Activated naive CD8-positive, alpha-beta T cell treated with anti-CD3 and anti-CD28 coated beads for 36 hours (primary cell): ENCODE results near the gene THAP3. TPM values are rescaled to one million over a fixed set of nuclear protein-coding genes. Genes with fewer than 3 reads are reported as not detected.

Experiments used
- DNase-seq: peaks from one replicate; pipeline ENCODE4 v3.0.0; 2021
- H3K27ac Mint-ChIP-seq: one replicate; pipeline ENCODE4 v1.8.0; 2022; ENCODE audit warnings: mild to moderate bottlenecking, moderate library complexity, mixed read lengths
- H3K27me3 Mint-ChIP-seq: one replicate; pipeline ENCODE4 v1.8.0; 2022; ENCODE audit warnings: mild to moderate bottlenecking, mixed read lengths
- H3K36me3 Mint-ChIP-seq: one replicate; pipeline ENCODE4 v1.8.0; 2021; ENCODE audit warnings: mild to moderate bottlenecking, mixed read lengths
- H3K4me1 Mint-ChIP-seq: one replicate; pipeline ENCODE4 v1.8.0; 2021; ENCODE audit warnings: mixed read lengths
- H3K4me3 Mint-ChIP-seq: one replicate; pipeline ENCODE4 v1.8.0; 2022; ENCODE audit warnings: mild to moderate bottlenecking, moderate library complexity, mixed read lengths
- H3K9me3 Mint-ChIP-seq: one replicate; pipeline ENCODE4 v1.8.0; 2022; ENCODE audit warnings: mixed read lengths
- total RNA-seq, 2 experiments: library from RNA; stranded (reverse); gene quantifications; one replicate each; pipeline ENCODE4 v1.2.3, GENCODE V29; 2021

The THAP3 gene, protein sequence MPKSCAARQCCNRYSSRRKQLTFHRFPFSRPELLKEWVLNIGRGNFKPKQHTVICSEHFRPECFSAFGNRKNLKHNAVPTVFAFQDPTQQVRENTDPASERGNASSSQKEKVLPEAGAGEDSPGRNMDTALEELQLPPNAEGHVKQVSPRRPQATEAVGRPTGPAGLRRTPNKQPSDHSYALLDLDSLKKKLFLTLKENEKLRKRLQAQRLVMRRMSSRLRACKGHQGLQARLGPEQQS
- total RNA-seq = 10 to 100 TPM; 16.2 to 16.4 TPM

- Mint-ChIP-seq H3K27me3 (no peaks in the 10 kb centered on the region), H3K36me3 (peaks cover 21% of the 10 kb centered on the region), H3K4me1 (peaks cover 23% of the 10 kb centered on the region), H3K4me3 (peak within 1 kb of the TSS; percentile 89), H3K9me3 (no peaks in the 10 kb centered on the region), H3K27ac (peak within 1 kb of the TSS; percentile 72)
- DNase-seq = peak; percentile 89
Observed at GRCh38 chr1:6624710-6625583, at the start of gene THAP3. TSS of gene THAP3 (plus strand) at chr1:6624868. CDS start at chr1:6625219, 351 bp downstream.

- Mint-ChIP-seq H3K4me1 (peaks cover 24% of the 10 kb centered on the region), H3K27me3 (no peaks in the 10 kb centered on the region), H3K27ac (no peak overlapping the region), H3K9me3 (no peaks in the 10 kb centered on the region), H3K36me3 (peaks cover 4% of the 10 kb centered on the region), H3K4me3 (no peak overlapping the region)
- no peak for DNase-seq
Observed at GRCh38 chr1:6577831-6578525, 46.7 kb upstream of the THAP3 start.

- Mint-ChIP-seq H3K27ac (peak overlapping the region; percentile 93), H3K9me3 (no peaks in the 10 kb centered on the region), H3K4me3 (peak overlapping the region; percentile 95), H3K4me1 (peaks cover 24% of the 10 kb centered on the region), H3K36me3 (peaks cover 4% of the 10 kb centered on the region), H3K27me3 (no peaks in the 10 kb centered on the region)
- no peak for DNase-seq
Observed at GRCh38 chr1:6578624-6579373, 45.9 kb upstream of the THAP3 start.

DNA sequence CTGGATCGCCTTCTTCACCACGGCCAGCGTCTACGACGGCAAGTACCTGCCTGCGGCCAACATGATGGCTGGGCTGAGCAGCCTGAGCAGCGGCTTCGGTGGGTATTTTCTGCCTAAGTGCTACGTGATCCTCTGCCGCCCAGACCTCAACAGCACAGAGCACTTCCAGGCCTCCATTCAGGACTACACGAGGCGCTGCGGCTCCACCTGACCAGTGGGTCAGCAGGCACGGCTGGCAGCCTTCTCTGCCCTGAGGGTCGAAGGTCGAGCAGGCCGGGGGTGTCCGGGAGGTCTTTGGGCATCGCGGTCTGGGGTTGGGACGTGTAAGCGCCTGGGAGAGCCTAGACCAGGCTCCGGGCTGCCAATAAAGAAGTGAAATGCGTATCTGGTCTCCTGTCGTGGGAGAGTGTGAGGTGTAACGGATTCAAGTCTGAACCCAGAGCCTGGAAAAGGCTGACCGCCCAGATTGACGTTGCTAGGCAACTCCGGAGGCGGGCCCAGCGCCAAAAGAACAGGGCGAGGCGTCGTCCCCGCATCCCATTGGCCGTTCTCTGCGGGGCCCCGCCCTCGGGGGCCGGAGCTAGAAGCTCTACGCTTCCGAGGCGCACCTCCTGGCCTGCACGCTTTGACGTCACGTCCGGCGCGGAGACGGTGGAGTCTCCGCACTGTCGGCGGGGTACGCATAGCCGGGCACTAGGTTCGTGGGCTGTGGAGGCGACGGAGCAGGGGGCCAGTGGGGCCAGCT is 45.1 kb upstream of the THAP3 start, which contains the start of gene ZBTB48:
Gene ZBTB48, plus strand, starts transcription at position 621 of the 745 bp plus-strand sequence. CDS start 616 bp downstream, outside the sequence.
- DNase-seq = peak; percentile 99
- peak within 1 kb of the TSS; percentile 95 for H3K4me3 Mint-ChIP-seq
- H3K36me3 Mint-ChIP-seq = peaks cover 4% of the 10 kb centered on the region
- no peaks in the 10 kb centered on the region for H3K27me3 Mint-ChIP-seq
- H3K9me3 Mint-ChIP-seq = no peaks in the 10 kb centered on the region
- peaks cover 25% of the 10 kb centered on the region for H3K4me1 Mint-ChIP-seq
- peak within 1 kb of the TSS; percentile 93 for H3K27ac Mint-ChIP-seq

DNA sequence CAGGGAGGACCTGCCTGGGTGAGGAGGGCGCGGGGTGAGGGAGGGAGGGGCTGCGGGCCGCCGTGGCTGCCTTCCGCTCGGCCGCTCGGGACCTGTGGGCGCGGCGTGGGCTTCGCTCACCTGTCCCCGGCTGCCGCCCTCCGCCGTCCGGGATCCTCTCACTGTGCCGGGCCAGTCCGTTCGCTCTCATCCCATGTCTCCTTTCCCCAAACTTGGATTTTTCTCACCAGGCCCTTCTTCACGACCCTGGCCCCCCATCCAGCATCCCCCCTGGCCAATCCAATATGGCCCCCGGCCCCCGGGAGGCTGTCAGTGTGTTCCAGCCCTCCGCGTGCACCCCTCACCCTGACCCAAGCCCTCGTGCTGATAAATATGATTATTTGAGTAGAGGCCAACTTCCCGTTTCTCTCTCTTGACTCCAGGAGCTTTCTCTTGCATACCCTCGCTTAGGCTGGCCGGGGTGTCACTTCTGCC is 44.5 kb upstream of the THAP3 start:
- Mint-ChIP-seq H3K27me3 (no peaks in the 10 kb centered on the region), H3K9me3 (no peaks in the 10 kb centered on the region), H3K4me3 (peak overlapping the region; percentile 95), H3K27ac (peak overlapping the region; percentile 93), H3K36me3 (peaks cover 4% of the 10 kb centered on the region), H3K4me1 (peaks cover 31% of the 10 kb centered on the region)
- DNase-seq = no peak

- no peak for DNase-seq
- Mint-ChIP-seq H3K4me3 (peak overlapping the region; percentile 95), H3K27me3 (no peaks in the 10 kb centered on the region), H3K4me1 (peaks cover 31% of the 10 kb centered on the region), H3K9me3 (no peaks in the 10 kb centered on the region), H3K27ac (peak overlapping the region; percentile 89), H3K36me3 (peaks cover 4% of the 10 kb centered on the region)
Observed at GRCh38 chr1:6580593-6581409, 43.9 kb upstream of the THAP3 start.

DNA sequence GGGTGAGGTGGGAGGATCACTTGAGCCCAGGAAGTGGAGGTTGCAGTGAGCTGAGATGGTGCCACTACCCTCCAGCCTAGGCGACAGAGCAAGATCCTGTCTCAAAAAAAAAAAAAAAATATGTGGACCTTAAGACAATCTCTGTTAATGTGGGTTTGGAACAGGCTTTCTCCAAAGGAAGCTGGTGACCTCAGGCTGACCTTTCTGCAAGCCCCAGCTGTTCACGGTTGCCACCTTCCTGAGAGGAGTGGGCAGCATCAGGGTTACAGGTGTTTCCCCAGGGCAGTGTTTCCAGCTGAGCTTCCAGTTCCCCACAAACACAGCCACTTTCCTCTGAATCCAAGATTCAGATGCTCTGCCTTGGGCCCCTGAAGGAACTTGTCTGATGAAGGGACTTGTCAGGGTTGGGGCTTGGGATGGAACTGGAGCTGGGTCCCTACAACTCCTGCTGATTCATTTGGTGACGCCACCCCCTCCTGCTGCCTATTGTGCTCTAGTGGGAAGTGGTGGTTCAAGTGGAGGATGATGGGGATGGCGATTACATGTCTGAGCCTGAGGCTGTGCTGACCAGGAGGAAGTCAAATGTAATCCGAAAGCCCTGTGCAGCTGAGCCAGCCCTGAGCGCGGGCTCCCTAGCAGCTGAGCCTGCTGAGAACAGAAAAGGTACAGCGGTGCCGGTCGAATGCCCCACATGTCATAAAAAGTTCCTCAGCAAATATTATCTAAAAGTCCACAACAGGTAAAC is 42.9 kb upstream of the THAP3 start:
- Mint-ChIP-seq H3K4me1 (peaks cover 34% of the 10 kb centered on the region), H3K9me3 (no peaks in the 10 kb centered on the region), H3K4me3 (peak overlapping the region; percentile 95), H3K36me3 (peaks cover 4% of the 10 kb centered on the region), H3K27ac (peak overlapping the region; percentile 38), H3K27me3 (no peaks in the 10 kb centered on the region)
- DNase-seq = no peak

GRCh38 chr1:6582370-6582769 is 42.3 kb upstream of the THAP3 start:
- DNase-seq = no peak
- H3K9me3 Mint-ChIP-seq = no peaks in the 10 kb centered on the region
- H3K27ac Mint-ChIP-seq = peak overlapping the region; percentile 7
- H3K27me3 Mint-ChIP-seq = no peaks in the 10 kb centered on the region
- peaks cover 4% of the 10 kb centered on the region for H3K36me3 Mint-ChIP-seq
- peaks cover 35% of the 10 kb centered on the region for H3K4me1 Mint-ChIP-seq
- peak overlapping the region; percentile 4 for H3K4me3 Mint-ChIP-seq

- H3K27ac Mint-ChIP-seq = no peak overlapping the region
- no peaks in the 10 kb centered on the region for H3K27me3 Mint-ChIP-seq
- no peaks in the 10 kb centered on the region for H3K9me3 Mint-ChIP-seq
- no peak overlapping the region for H3K4me3 Mint-ChIP-seq
- no peak for DNase-seq
- H3K36me3 Mint-ChIP-seq = peaks cover 6% of the 10 kb centered on the region
- H3K4me1 Mint-ChIP-seq = peaks cover 33% of the 10 kb centered on the region
Observed at GRCh38 chr1:6584126-6585080, 40.3 kb upstream of the THAP3 start.

DNA sequence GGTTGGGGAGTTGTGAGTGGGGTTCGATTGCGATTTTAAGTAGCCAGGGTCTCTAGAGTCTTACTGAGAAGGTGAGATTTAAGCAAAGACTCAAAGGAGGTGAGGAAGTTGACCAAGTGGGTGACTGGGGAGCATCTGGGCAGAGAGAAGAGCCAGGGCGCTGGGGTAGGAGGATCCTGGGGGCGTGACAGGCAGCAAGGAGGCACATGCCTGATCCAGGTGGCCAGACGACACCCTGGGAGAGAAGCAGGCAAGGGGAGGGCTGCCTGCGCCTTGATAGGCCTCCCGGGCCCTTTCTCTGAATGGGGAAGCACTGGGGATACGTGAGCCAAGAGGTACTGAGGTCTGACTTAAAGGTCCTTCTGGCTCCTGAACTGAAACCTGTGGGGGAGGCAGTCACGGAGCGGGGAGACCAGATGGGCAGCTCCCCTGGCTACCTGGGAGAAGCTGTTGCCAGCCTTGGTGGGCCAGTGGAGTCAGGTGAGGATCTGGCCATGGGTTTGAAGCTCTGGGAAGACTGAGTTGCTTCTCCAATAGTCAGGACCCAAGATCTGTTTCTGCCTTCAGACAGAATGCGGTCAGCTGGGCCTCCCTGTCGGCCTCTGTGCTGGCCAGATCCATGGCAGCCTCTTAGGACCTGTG is 39.5 kb upstream of the THAP3 start:
- peaks cover 6% of the 10 kb centered on the region for H3K36me3 Mint-ChIP-seq
- DNase-seq = no peak
- peaks cover 31% of the 10 kb centered on the region for H3K4me1 Mint-ChIP-seq
- no peaks in the 10 kb centered on the region for H3K27me3 Mint-ChIP-seq
- no peaks in the 10 kb centered on the region for H3K9me3 Mint-ChIP-seq
- H3K27ac Mint-ChIP-seq = no peak overlapping the region
- no peak overlapping the region for H3K4me3 Mint-ChIP-seq

DNA sequence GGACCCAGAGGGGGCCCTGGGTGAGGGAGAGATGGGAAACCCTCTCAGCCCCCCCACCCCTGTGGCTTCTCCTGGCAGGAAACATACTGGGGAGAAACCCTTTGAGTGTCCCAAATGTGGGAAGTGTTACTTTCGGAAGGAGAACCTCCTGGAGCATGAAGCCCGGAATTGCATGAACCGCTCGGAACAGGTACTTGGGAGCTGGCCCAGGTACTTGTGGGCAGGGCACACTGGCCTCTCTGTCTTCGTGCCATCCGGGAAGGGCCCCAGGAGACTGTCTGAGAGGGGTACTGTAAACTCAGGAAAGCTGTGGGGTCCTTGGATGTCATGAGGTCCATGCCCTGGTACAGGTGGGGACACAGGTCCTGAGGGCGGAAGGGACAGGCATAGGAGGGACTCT is 38.8 kb upstream of the THAP3 start:
- Mint-ChIP-seq H3K9me3 (no peaks in the 10 kb centered on the region), H3K4me3 (no peak overlapping the region), H3K36me3 (peaks cover 3% of the 10 kb centered on the region), H3K4me1 (peaks cover 26% of the 10 kb centered on the region), H3K27ac (no peak overlapping the region), H3K27me3 (no peaks in the 10 kb centered on the region)
- no peak for DNase-seq
